ENCODE results near the gene CORO2A.

Gene CORO2A

DNA sequence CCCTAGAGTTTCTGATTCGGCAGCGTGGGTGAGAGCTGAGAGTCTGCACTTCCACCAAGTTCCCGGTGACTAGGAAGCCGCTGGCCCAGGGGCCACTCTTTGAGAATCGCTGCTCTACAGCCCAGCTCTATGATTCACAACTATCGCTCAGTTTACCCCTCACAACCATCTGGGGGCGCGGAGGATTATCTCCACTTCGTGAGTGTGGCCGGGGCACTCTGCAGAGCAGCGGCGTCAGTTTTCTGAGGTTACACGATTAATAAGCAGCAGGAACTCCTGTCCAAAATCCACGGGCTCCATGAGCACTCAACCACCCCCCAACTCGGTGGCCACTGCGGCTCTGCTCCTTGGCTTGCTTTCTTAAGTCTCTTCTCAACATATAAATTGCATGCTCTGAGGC lies 19.3 kb downstream of the CORO2A start:
- no peak for DNase-seq

DNA sequence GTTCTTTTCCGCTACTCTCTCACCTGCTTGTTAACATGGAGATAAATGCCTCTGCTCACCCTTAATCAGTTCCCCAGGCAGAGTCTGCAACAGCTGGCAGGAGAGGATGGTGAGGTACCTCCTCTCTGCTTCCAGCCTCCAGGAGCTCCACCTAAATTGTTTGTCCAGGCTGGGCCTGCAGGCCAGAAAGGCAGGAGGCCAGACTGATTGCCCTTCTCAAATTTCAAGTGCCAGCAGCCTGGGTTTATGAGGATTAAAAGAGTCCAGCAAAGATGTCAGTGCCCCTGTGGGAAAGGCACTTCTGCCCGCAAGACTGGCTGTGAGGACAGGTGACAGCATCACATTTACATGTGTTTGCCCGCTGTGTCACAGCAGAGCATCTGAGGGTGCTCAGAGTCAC lies 19.8 kb downstream of the CORO2A start:
- no peak for DNase-seq

DNA sequence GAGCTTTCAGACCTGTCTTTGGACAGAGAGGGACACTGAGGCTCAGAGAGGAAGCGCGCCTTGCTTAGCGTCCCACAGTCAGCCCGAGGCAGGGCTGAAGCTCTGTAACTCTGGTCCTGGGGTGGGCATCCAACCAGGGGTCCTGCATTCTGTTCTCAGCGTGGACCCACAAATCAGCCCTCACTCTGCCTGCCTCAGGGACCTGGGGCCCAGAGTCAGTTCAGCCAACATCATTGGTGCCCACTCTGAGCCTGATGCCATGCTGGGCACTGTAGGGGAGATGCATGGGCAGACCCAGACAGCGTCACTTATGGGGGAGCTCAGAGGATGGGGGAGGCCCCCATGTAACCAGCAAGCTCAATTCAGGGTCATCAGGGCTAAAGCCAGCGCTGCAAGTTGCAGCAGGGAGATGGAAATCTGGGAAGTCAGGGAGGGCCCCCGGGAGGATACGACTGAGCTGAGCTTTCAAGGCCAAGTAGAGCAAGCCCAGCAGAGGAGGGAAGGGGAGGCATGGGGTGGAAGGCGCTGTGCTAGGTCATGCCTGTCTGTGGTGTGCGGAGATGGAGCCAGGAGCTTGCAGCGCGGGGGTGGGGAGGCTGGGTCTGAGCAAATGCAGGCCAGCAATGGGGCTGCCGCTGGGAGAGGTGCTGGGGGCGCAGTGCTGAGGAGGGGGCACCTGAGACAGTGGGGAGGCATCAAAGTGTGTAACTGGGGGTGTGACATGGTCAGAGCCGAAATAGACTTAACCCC lies 21.1 kb downstream of the CORO2A start:
- DNase-seq: no peak

DNA sequence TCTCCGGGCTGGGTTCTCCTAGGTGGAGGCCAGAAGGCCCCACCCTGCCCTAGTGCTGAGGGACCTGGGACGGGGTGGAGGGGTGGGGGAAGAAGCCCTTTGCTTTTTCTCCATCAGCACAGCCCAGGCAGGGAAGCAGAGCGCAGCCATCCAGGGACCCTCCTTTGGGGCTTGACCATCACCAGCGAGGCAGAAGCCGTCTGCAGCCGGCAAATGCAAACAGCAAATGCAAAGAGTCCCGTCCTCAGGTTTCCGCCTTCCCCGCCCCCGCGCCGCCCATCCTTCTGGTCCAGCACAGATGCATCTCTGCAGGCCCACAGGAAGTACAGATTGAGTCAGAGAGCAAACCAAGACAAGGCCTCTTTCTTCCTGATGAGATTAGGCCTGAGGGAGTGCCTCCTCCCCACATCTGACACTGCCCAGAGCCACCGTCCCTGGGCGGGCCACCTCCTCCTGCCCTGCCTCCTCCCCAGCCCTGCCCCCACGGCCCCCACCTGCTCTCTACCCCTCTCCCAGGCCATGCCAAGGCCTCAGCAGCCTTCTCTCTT lies 23.4 kb downstream of the CORO2A start:
- peak in 4 of 56 donors; percentile 5 to 27 (median 18) for DNase-seq

DNA sequence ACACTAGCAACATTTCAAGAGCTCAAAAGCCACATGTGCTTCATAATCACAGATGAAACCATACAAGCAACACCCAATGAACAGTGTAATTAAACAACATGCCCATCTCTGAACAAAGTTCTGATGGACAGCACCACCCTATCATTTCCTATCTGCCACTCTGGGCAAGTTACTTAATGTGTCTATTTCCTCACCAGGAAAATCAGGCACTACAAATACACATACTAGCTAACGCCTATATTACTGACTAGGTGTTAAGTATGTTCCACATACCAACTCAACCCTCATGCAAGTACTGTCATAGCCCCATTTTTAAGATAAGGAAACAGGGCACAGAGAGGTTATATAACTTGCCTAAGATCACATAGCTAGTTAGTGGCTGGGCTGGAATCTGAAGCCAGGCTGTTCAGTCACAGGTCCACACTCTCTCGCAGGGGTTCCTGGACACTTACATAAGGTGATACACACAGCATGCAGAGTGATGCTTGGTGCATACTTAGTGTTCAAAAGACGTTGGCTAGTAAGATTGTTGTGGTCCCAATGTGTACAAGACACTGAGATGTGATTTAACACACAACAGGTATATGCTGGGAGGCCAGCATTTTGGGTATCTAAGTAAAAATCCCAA lies 24.2 kb downstream of the CORO2A start:
- DNase-seq: no peak

DNA sequence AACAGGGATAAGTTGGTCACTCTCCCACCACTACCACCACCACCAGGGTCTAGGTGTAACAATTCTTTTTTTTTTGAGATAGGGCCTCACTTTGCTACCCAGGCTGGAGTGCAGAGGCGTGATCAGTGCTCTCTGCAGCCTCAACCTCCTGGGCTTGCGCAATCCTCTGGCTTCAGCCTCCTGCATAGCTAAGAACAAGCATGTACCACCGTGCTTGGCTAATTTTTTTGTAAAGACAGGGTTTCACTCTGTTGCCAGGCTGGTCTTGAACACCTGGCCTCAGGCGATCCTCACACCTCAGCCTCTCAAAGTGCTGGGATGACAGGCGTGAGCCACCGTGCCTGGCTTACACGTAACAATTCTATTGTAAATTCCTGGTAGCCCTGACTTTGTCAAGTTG lies 27.5 kb downstream of the CORO2A start:
- no peak for DNase-seq

DNA sequence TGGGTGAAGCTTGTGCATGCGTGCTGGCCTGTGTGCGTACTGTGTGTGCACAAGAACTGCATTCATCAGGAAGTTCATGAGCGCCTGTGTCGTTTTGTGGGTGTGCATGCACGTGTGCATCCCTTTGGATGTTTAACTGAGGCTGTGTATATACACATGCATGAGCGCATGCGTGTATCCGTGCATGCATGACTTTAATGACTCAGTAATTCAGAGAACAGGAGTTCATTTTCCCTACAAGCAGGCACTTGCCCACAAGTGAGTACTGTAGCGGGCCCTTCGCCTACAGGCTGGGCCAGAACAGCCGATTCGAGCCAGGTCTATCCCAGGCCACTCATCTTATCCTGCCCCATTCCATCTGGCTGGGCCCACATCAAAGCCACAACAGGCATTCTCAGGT lies 29.8 kb downstream of the CORO2A start:
- no peak for DNase-seq

DNA sequence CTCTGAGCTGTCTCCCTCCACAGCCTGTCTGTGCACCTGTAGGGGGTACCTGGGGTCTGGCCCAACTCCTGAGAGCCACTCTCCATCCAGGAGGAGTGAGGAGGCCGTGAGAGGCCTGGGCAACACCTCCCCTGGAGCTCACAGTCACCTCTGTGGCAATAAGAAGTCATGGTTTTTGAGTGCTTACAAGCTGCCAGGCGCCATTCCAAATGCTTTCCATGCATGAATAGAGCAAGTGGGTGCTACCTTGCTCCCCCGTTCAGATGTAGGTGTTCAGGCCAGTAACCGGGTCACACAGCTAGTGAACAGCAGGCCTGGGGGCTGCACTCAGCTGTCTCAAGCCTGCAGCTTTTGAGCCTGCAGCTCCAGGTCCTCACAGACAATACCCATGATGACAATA lies 30.6 kb downstream of the CORO2A start:
- DNase-seq: no peak

DNA sequence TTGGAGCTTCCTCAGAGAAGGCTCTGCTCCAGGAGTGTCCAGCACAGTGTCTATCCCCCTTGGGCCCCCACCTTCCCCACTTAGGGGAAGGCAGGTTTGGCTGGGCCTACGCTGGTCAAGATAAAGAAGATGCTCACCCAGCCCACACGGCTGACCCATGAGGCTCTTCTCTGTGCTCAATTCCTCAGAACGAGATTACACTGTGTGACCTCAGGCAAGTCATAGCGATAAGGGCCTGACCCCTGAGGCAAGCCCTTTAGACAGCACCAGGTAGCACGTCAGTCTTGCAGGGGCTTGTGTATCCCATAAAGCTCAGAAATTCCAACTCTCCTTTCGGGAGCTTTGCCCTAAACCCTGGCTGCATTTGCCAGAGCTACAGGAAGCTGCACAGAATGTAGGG lies 32.6 kb downstream of the CORO2A start:
- DNase-seq: no peak

DNA sequence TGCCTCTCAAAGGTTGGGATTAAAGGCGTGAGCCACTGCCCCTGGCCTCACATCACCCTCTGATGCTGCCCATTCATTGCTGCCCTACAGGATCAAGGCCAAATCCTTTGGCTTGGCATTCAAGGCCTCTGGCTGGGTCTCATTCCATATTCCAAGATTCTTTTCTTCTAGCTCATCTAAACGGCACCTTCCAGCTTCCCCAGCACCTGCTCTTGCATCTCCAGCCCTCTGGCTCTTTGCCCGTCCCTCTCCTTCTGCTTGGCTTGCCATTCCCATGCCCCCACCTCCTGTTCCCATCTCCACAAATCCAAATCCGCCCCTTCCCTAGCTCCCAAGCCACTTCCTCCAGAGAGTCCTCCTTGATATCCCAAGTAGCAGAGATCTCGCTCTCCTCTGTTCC lies 33.1 kb downstream of the CORO2A start:
- no peak for DNase-seq

DNA sequence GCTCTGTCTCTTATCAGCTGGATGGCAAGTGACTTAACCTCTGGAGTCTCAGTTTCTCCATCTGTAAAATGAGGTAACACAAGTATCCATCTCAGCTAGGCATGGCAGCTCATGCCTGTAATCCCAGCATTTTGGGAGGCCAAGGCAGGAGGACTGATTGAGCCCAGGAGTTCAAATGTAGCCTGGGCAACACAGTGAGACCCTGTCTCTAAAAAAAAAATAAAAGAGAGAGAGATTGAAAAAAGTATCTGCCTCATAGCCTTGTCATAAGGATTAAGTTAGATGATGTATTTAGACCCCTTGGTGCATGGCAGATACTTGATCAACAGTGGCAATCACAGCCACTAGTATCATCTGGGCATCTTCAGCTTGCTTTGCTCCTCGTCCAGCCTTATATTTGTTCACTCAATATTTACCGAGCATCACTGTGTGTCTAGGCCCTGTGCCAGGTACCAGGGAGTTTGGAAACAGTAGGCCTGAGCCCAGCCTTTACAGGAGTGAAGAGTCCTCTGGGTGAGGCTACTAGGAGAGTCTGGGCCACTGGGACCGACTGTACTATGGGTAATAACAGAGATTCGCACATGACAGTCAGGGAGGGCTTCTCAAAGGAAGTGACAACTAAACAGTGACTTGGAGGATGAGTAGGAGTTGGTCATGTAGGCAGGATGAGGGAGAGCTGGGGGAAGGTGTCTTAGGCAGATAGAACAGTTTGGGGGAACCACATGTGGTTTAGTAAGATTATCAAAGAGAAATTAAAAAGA lies 34.2 kb downstream of the CORO2A start:
- no peak for DNase-seq

DNA sequence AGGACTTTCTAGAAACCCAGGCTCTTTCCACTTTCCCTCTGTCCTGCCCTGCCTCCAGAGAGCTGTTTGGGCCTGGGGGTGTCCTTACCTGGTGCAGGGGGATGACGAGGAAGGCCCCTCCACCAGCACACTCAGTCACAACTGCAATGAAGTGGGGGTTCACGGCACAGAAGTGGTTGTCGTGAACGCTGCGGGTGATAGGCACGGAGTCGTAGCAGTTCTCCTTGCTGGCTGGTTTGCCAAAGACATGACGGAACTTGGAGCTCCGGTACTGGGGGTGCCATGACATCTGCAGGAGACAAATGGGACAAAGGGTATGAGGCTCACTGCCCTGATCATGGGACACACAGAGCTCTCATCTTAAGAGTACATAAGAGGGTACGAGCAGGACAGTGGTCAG lies 35.1 kb downstream of the CORO2A start:
- no peak for DNase-seq

DNA sequence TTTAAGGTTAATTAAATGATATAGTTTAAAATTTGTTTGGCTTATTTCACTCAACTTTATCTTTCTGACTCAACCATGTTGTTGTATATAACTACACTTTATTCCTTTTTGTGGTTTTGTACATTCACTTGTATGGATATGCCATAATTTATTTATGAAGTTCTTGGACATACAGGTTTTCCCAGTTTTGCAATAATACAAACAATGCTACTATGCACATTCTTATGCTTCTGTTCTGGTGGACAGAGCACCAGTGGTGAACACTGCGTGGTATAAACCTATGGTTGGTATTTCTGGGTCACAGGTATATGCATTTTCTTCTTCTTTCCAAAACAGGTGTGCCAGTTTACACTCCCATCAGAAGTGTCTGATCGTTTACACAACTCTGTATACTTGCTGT lies 37.8 kb downstream of the CORO2A start:
- DNase-seq: no peak

DNA sequence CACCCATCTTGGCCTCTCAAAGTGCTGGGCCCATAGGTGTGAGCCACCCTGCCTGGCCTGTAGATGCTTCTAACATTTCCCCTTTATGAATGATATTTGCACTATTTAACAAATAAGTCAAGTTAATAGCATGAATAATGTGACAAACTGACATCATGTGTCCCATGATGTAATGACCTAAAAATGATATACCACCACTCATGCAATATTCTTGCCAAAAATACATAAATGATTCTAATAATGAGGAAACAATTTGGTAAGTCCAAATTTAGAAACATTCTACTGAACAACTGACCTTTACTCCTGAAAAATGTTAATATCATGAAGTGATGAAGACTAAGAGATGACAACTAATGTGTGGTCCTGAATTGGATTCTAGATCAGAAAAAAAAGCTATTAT lies 39.9 kb downstream of the CORO2A start:
- no peak for DNase-seq

DNA sequence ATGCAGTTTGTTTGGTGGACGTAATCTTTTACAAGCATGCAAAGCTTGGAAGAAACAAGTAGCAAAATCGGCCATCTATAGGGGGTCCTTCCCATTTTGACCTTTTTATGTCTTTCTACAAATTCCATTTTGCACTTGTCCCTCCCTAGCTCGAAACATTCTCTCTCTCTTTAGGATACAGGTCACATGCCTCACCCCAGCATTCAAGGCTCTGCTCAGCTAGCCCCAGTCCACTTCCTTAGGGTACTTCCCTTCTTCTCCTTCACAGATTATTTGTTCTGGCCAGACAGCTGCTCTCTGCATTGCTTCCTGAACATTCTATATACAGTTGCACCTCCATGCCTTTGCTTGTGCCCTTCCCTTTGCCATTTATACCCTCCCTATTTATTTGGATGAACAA lies 41.7 kb downstream of the CORO2A start:
- DNase-seq: no peak

DNA sequence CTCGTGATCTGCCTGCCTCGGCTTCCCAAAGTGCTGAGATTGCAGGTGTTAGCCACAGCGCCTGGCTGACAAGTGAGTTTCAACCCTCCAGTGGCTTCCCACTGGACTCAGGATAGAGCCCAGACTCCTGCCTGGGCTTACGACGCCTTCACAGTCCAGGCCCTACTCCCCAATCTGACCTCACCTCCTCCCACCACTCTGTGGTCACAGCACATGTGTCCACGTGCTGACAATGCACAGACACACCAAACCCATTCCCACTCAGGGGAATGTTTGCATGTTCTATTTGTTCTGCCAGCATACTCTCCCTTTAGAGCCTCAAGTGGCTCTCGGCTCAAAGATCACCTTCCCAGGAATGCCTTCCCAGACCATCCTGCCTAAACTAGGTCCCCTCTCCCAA lies 42.3 kb downstream of the CORO2A start:
- DNase-seq: no peak

DNA sequence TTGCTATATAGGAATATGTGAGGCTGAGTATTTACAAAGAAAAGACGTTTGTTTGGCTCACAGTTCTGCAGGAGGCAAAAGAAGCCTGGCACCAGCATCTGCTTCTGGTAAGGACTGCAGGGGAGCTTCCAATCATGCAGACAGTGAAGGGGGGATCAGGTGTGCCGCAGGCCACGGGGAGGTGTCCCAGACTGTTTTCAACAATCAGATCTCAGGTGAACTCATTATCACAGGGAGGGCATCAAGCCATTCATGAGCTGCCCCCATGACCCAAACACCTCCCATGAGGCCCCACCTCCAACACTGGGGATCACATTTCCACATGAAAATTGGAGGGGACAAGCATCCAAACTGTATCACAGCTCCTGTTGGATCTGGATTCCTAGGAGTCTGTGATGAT lies 43.0 kb downstream of the CORO2A start:
- no peak for DNase-seq

DNA sequence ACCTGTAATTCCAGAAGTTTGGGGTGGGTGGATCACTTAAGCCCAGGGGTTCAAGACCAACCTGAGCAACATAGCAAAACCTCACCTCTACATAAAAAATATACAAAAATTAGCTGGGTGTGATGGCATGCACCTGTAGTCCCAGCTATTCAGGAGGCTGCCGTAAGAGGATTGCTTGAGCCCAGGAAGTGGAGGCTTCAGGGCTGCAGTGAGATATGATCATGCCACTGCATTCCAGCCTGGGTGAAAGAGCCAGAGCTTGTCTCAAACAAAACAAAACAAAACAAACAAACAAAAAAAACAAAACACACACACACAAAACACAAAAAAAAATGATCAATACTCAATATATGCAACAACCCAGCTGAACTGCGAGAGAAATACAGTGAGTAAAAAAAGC lies 44.0 kb downstream of the CORO2A start:
- DNase-seq: no peak

DNA sequence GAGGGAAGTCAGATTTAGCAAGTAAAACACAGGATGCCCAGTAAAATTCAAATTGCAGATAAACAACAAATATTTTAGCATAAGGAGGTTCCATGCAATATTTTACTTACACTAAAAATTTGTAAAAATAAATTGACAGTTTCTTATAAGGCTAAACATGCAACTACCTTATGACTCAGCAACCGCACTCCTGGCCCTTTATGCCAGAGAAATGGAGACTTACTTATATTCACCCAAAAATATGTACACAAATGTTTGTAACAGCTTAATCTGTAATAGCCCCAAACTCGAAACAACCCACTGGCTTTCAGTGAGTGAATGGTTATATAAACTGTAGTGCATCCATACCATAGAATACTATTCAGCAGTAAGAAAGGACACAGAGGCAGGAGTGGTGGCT lies 44.9 kb downstream of the CORO2A start:
- no peak for DNase-seq

DNA sequence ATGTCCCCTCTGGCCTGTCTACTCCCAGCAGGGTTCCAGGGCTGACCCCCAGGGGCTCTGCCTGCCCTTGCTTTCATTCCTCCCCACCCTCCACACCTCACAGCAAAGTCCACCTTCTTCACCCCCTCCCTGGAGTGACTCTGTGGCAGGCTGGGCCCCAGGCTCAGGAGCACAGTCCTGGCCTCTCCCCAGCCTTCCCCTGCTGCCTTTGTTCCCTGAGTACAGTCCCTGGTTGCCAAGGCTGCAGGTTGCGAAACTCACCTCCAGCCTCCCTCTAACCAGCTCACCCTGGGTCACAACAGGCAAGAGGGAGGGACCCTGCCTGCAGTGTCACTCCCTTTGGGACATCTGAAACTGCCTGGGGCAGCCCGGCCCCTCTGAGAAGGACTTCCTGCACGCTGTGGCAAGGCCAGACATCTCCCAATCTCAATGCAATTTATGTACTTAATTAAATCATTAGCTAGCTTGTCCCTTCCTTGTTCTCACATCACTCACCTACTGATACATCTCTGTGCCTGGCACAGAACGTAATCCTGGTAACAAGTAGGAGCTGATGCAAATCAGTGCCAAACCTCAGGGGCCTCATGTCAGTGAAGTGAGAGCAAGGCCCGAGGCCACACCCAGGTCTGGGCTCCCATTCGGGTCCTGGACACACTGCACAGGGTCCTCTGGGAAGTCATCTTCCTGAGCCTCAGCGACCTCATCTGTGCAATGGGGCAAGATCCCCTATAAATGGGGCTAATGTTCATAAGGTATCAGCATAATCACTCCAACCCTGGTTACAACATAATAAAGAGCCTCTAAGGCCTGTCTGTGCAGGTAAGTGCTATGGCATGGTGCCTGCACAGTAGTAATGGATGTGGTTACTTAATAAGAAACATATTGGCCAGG lies 46.1 kb downstream of the CORO2A start:
- DNase-seq: no peak

DNA sequence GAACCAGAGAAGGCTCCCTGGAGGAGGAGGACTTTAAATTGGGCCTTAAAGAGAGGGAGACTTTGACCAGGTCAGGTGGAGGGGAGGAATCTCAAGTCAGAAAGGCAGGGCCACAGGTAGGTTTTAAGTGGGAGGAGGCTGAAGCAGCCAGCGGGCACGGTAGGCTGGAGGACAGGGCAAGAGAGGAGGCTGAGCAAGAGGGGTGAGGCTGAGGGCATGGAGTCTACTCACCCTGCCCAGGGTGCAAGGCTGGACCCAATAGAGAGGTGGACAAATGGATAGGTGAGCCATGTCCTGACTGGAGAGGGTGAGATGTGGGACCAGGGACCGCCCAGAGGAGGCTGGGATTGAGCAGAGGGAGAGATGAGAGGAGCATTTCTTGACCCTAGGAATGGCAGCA lies 47.8 kb downstream of the CORO2A start:
- no peak for DNase-seq

All from amygdala (tissue), 56 donors.